Measurements from ENCODE around the gene WWC1. TPM values are rescaled to one million over a fixed set of nuclear protein-coding genes. Genes with fewer than 3 reads are reported as not detected.

The WWC1 gene
- total RNA-seq, 1 experiment from 2014 or later = not detected

GRCh38 chr5:168423971-168424370 is 132.5 kb downstream of the WWC1 start:
- Histone ChIP-seq H3K79me2 (ENCODE audit: low read length) (no peaks in the 10 kb centered on the region), H3K4me1 (ENCODE audit: low read length) (no peaks in the 10 kb centered on the region), H3K9me3 (ENCODE audit: low read length) (no peaks in the 10 kb centered on the region), H3K27ac (ENCODE audit: low read length) (no peak overlapping the region), H3K27me3 (ENCODE audit: low read length) (no peaks in the 10 kb centered on the region), H3K9ac (ENCODE audit: low read length) (no peak overlapping the region), H3K4me3 (ENCODE audit: low read length) (no peak overlapping the region), H2AFZ (ENCODE audit: low read length) (no peak overlapping the region), H3K36me3 (ENCODE audit: insufficient read depth, low read length) (no peaks in the 10 kb centered on the region), H3K4me2 (ENCODE audit: low read depth, low read length, poor library complexity, severe bottlenecking) (no peak overlapping the region), H4K20me1 (ENCODE audit: insufficient read depth, low read depth, low read length) (no peaks in the 10 kb centered on the region), H3K9me2 (replicated peaks; ENCODE audit: insufficient read depth, low read length) (no peaks in the 10 kb centered on the region)
- DNase-seq = peak; percentile 27

- Histone ChIP-seq H3K4me2 (ENCODE audit: low read depth, low read length, poor library complexity, severe bottlenecking) (no peak overlapping the region), H3K9me2 (replicated peaks; ENCODE audit: insufficient read depth, low read length) (no peaks in the 10 kb centered on the region), H3K36me3 (ENCODE audit: insufficient read depth, low read length) (no peaks in the 10 kb centered on the region), H3K79me2 (ENCODE audit: low read length) (no peaks in the 10 kb centered on the region), H3K4me3 (ENCODE audit: low read length) (no peak overlapping the region), H3K27ac (ENCODE audit: low read length) (no peak overlapping the region), H3K4me1 (ENCODE audit: low read length) (no peaks in the 10 kb centered on the region), H3K9me3 (ENCODE audit: low read length) (no peaks in the 10 kb centered on the region), H4K20me1 (ENCODE audit: insufficient read depth, low read depth, low read length) (no peaks in the 10 kb centered on the region), H3K27me3 (ENCODE audit: low read length) (no peaks in the 10 kb centered on the region), H3K9ac (ENCODE audit: low read length) (no peak overlapping the region), H2AFZ (ENCODE audit: low read length) (no peak overlapping the region)
- DNase-seq = no peak
Measured at GRCh38 chr5:168424594-168425323, 133.3 kb downstream of the WWC1 start.

- H3K9ac ChIP-seq (ENCODE audit: low read length) = no peak overlapping the region
- H4K20me1 ChIP-seq (ENCODE audit: insufficient read depth, low read depth, low read length) = no peaks in the 10 kb centered on the region
- no peak overlapping the region for H3K27ac ChIP-seq (ENCODE audit: low read length)
- H3K79me2 ChIP-seq (ENCODE audit: low read length) = no peaks in the 10 kb centered on the region
- no peaks in the 10 kb centered on the region for H3K36me3 ChIP-seq (ENCODE audit: insufficient read depth, low read length)
- H3K4me1 ChIP-seq (ENCODE audit: low read length) = no peaks in the 10 kb centered on the region
- no peak overlapping the region for H3K4me2 ChIP-seq (ENCODE audit: low read depth, low read length, poor library complexity, severe bottlenecking)
- H3K27me3 ChIP-seq (ENCODE audit: low read length) = no peaks in the 10 kb centered on the region
- H3K4me3 ChIP-seq (ENCODE audit: low read length) = no peak overlapping the region
- no peak for DNase-seq
- no peaks in the 10 kb centered on the region for H3K9me2 ChIP-seq (replicated peaks; ENCODE audit: insufficient read depth, low read length)
- H3K9me3 ChIP-seq (ENCODE audit: low read length) = no peaks in the 10 kb centered on the region
- no peak overlapping the region for H2AFZ ChIP-seq (ENCODE audit: low read length)
Measured at GRCh38 chr5:168426007-168426863, 134.8 kb downstream of the WWC1 start.

GRCh38 chr5:168426864-168427172 is 135.4 kb downstream of the WWC1 start:
- Histone ChIP-seq H3K4me2 (ENCODE audit: low read depth, low read length, poor library complexity, severe bottlenecking) (no peak overlapping the region), H3K36me3 (ENCODE audit: insufficient read depth, low read length) (no peaks in the 10 kb centered on the region), H2AFZ (ENCODE audit: low read length) (no peak overlapping the region)

GRCh38 chr5:168427224-168427623 is 135.8 kb downstream of the WWC1 start:
- no peak for DNase-seq
- no peaks in the 10 kb centered on the region for H3K36me3 ChIP-seq (ENCODE audit: insufficient read depth, low read length)
- no peaks in the 10 kb centered on the region for H4K20me1 ChIP-seq (ENCODE audit: insufficient read depth, low read depth, low read length)
- no peaks in the 10 kb centered on the region for H3K27me3 ChIP-seq (ENCODE audit: low read length)
- no peak overlapping the region for H3K27ac ChIP-seq (ENCODE audit: low read length)
- no peak overlapping the region for H3K4me3 ChIP-seq (ENCODE audit: low read length)
- H3K9me2 ChIP-seq (replicated peaks; ENCODE audit: insufficient read depth, low read length) = no peaks in the 10 kb centered on the region
- H3K9ac ChIP-seq (ENCODE audit: low read length) = no peak overlapping the region
- H3K4me1 ChIP-seq (ENCODE audit: low read length) = no peaks in the 10 kb centered on the region
- no peak overlapping the region for H2AFZ ChIP-seq (ENCODE audit: low read length)
- H3K4me2 ChIP-seq (ENCODE audit: low read depth, low read length, poor library complexity, severe bottlenecking) = no peak overlapping the region
- no peaks in the 10 kb centered on the region for H3K79me2 ChIP-seq (ENCODE audit: low read length)
- no peaks in the 10 kb centered on the region for H3K9me3 ChIP-seq (ENCODE audit: low read length)

More at GRCh38 chr5:168426864-168427172, 135.4 kb downstream of the WWC1 start:
- Histone ChIP-seq H3K79me2 (ENCODE audit: low read length) (no peaks in the 10 kb centered on the region), H3K27me3 (ENCODE audit: low read length) (no peaks in the 10 kb centered on the region), H3K9me3 (ENCODE audit: low read length) (no peaks in the 10 kb centered on the region), H3K4me3 (ENCODE audit: low read length) (no peak overlapping the region), H3K9me2 (replicated peaks; ENCODE audit: insufficient read depth, low read length) (no peaks in the 10 kb centered on the region), H4K20me1 (ENCODE audit: insufficient read depth, low read depth, low read length) (no peaks in the 10 kb centered on the region), H3K27ac (ENCODE audit: low read length) (no peak overlapping the region), H3K4me1 (ENCODE audit: low read length) (no peaks in the 10 kb centered on the region), H3K9ac (ENCODE audit: low read length) (no peak overlapping the region)
- no peak for DNase-seq

GRCh38 chr5:168428552-168428951 is 137.1 kb downstream of the WWC1 start:
- DNase-seq = no peak
- Histone ChIP-seq H4K20me1 (ENCODE audit: insufficient read depth, low read depth, low read length) (no peaks in the 10 kb centered on the region), H3K4me2 (ENCODE audit: low read depth, low read length, poor library complexity, severe bottlenecking) (no peak overlapping the region), H3K36me3 (ENCODE audit: insufficient read depth, low read length) (no peaks in the 10 kb centered on the region), H3K4me3 (ENCODE audit: low read length) (no peak overlapping the region), H3K27ac (ENCODE audit: low read length) (no peak overlapping the region), H3K79me2 (ENCODE audit: low read length) (no peaks in the 10 kb centered on the region), H3K4me1 (ENCODE audit: low read length) (no peaks in the 10 kb centered on the region), H3K9me2 (replicated peaks; ENCODE audit: insufficient read depth, low read length) (no peaks in the 10 kb centered on the region), H3K27me3 (ENCODE audit: low read length) (no peaks in the 10 kb centered on the region), H2AFZ (ENCODE audit: low read length) (no peak overlapping the region), H3K9me3 (ENCODE audit: low read length) (no peaks in the 10 kb centered on the region), H3K9ac (ENCODE audit: low read length) (no peak overlapping the region)

- Histone ChIP-seq H2AFZ (ENCODE audit: low read length) (no peak overlapping the region), H3K9ac (ENCODE audit: low read length) (no peak overlapping the region), H3K4me1 (ENCODE audit: low read length) (no peaks in the 10 kb centered on the region), H4K20me1 (ENCODE audit: insufficient read depth, low read depth, low read length) (no peaks in the 10 kb centered on the region), H3K9me2 (replicated peaks; ENCODE audit: insufficient read depth, low read length) (no peaks in the 10 kb centered on the region), H3K27me3 (ENCODE audit: low read length) (no peaks in the 10 kb centered on the region), H3K27ac (ENCODE audit: low read length) (no peak overlapping the region), H3K9me3 (ENCODE audit: low read length) (no peaks in the 10 kb centered on the region), H3K79me2 (ENCODE audit: low read length) (no peaks in the 10 kb centered on the region), H3K4me2 (ENCODE audit: low read depth, low read length, poor library complexity, severe bottlenecking) (no peak overlapping the region), H3K4me3 (ENCODE audit: low read length) (no peak overlapping the region), H3K36me3 (ENCODE audit: insufficient read depth, low read length) (no peaks in the 10 kb centered on the region)
- no peak for DNase-seq
Measured at GRCh38 chr5:168430296-168430695, 138.9 kb downstream of the WWC1 start.

GRCh38 chr5:168432903-168433302 is 141.5 kb downstream of the WWC1 start:
- Histone ChIP-seq H3K36me3 (ENCODE audit: insufficient read depth, low read length) (no peaks in the 10 kb centered on the region), H3K79me2 (ENCODE audit: low read length) (no peaks in the 10 kb centered on the region), H3K27me3 (ENCODE audit: low read length) (no peaks in the 10 kb centered on the region), H3K4me3 (ENCODE audit: low read length) (no peak overlapping the region), H3K4me2 (ENCODE audit: low read depth, low read length, poor library complexity, severe bottlenecking) (no peak overlapping the region), H3K9ac (ENCODE audit: low read length) (no peak overlapping the region), H3K9me2 (replicated peaks; ENCODE audit: insufficient read depth, low read length) (no peaks in the 10 kb centered on the region), H3K9me3 (ENCODE audit: low read length) (no peaks in the 10 kb centered on the region), H2AFZ (ENCODE audit: low read length) (no peak overlapping the region), H3K27ac (ENCODE audit: low read length) (no peak overlapping the region), H4K20me1 (ENCODE audit: insufficient read depth, low read depth, low read length) (no peaks in the 10 kb centered on the region), H3K4me1 (ENCODE audit: low read length) (no peaks in the 10 kb centered on the region)
- DNase-seq = peak; percentile 23
